ENCODE results near the gene MS4A5. TPM values are rescaled to one million over a fixed set of nuclear protein-coding genes. Genes with fewer than 3 reads are reported as not detected.

The MS4A5 gene
- total RNA-seq, 1 experiment from 2014 or later: not detected

- Mint-ChIP-seq H3K9me3 (no peaks in the 10 kb centered on the region), H3K27ac (no peak overlapping the region), H3K36me3 (ENCODE audit: insufficient read depth in 1 of 3, low read depth in 3 of 3) (no peaks in the 10 kb centered on the region), H3K27me3 (ENCODE audit: low read depth) (no peaks in the 10 kb centered on the region; the same call in 1 of the 2 replicates), H3K4me3 (no peak overlapping the region), H3K4me1 (no peaks in the 10 kb centered on the region)
- H3K23me2 ChIP-seq (ENCODE audit: insufficient read length, low read depth, low read length, poor library complexity, severe bottlenecking): no peaks in the 10 kb centered on the region
- H3K9ac ChIP-seq (ENCODE audit: extremely low read depth, insufficient read length, low read length): no peak overlapping the region
- no peak for TF ChIP-seq CTCF (conservative IDR thresholded peaks at IDR 0.05)
- no peak overlapping the region for H3T11ph ChIP-seq (ENCODE audit: low read length)
- no peaks in the 10 kb centered on the region for H3K79me2 ChIP-seq (ENCODE audit: insufficient read depth, low read length)
- no peaks in the 10 kb centered on the region for H3K27me3 ChIP-seq (ENCODE audit: insufficient read depth, low read length)
- H2AK5ac ChIP-seq (ENCODE audit: insufficient read length, low read length): no peak overlapping the region
- no peak overlapping the region for H2BK120ac ChIP-seq (ENCODE audit: low read depth, low read length, poor library complexity, severe bottlenecking)
- no peaks in the 10 kb centered on the region for H4K20me1 ChIP-seq (ENCODE audit: control insufficient read depth, insufficient read depth, insufficient read length)
- H3K9me3 ChIP-seq (ENCODE audit: control insufficient read depth, low read depth, low read length): no peaks in the 10 kb centered on the region
- WGBS (ENCODE audit: extremely low coverage, insufficient read length, low lambda C conversion rate): no CpG with 5 or more reads among the region's 2 CpGs
- no peaks in the 10 kb centered on the region for H3K79me1 ChIP-seq (ENCODE audit: insufficient read depth, low read depth, low read length, poor library complexity, severe bottlenecking)
- no peak overlapping the region for H3K4ac ChIP-seq (ENCODE audit: low read depth, low read length)
- no peak overlapping the region for H2AFZ ChIP-seq (ENCODE audit: low read length)
- H3K14ac ChIP-seq (ENCODE audit: insufficient read depth, low read length): no peak overlapping the region
- H4K8ac ChIP-seq (replicated peaks; ENCODE audit: insufficient read length, low read depth, low read length): no peak overlapping the region
- no peak overlapping the region for H2BK5ac ChIP-seq (ENCODE audit: insufficient read length, low read length)
- H3K27ac ChIP-seq (ENCODE audit: insufficient read length, low read depth, low read length): no peak overlapping the region
- H3K56ac ChIP-seq (ENCODE audit: insufficient read length, low read depth, low read length): no peak overlapping the region
- H4K91ac ChIP-seq (ENCODE audit: insufficient read length, low read depth, low read length): no peak overlapping the region
- no peak for DNase-seq
- no peak overlapping the region for H3K23ac ChIP-seq (ENCODE audit: insufficient read length, low read depth, low read length)
- H4K5ac ChIP-seq (ENCODE audit: insufficient read length, low read depth, low read length): no peak overlapping the region
- H2BK12ac ChIP-seq (ENCODE audit: insufficient read length, low read depth, low read length): no peak overlapping the region
- no peak overlapping the region for H3K18ac ChIP-seq (ENCODE audit: insufficient read length, low read depth, low read length)
- no peaks in the 10 kb centered on the region for H3K4me1 ChIP-seq (ENCODE audit: insufficient read depth, low read length)
- H2BK20ac ChIP-seq (ENCODE audit: low read depth, low read length, poor library complexity, severe bottlenecking): no peak overlapping the region
- no peak overlapping the region for H2BK15ac ChIP-seq (ENCODE audit: low read depth, low read length)
- H3K4me2 ChIP-seq (ENCODE audit: insufficient read depth, insufficient read length, low read length): no peak overlapping the region
Observed at GRCh38 chr11:60468829-60469228, 39.5 kb downstream of the MS4A5 start.

All from H9 (cell line).